CD4-positive, alpha-beta T cell treated with Interleukin-17A for 4 hours (primary cell): ENCODE results near the gene C3orf18.
A peak's percentile ranks its signal among the peaks of the same experiment; 100 is the strongest.

Source experiments
- DNase-seq: peaks from one replicate; pipeline ENCODE4 v3.0.0-alpha.2; 2020; ENCODE audit warnings: mixed read lengths

The C3orf18 gene

DNA sequence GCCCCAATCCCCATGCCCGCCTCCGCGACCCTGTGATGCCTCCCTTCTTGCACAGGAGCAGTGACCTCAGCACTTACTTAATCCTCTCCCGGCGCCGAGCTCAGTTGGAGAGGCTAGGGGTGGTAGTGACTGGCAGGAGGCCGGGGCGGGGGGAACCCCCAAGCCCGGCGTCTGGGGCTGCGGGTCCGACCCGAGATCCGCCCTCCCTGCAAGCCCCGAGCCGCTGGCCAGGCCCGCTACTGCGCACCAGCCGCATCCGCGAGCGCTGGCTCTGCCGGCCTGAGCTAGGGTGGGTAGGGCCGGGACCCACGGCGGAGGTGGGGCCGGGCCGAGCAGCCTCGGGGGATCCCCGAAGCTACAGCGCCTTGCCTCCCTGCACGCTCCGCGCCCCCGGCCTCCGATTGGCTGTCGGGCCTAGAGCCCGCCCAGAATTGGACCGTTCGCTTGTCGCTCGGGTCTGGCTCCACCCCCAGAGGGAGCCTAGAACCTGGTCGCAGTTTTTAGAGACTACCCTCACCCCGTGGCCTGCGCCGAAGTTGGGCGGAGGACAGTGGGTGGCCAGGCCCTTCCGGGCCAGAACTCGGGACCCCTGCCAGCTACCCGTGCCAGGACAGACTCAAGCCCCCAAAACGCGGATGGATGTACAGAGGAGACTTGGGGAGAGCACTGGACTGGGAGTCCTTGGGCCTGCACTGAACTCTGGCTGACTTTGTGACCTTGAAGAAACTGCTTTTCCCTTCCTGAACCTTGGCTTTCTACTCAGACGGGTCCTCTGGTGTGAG, at the start of gene C3orf18:
Gene C3orf18 (minus strand): TSS at position 362 of the 782 bp plus-strand sequence. CDS start 2,048 bp downstream, outside the sequence.
- peak; percentile 96 for DNase-seq

DNA sequence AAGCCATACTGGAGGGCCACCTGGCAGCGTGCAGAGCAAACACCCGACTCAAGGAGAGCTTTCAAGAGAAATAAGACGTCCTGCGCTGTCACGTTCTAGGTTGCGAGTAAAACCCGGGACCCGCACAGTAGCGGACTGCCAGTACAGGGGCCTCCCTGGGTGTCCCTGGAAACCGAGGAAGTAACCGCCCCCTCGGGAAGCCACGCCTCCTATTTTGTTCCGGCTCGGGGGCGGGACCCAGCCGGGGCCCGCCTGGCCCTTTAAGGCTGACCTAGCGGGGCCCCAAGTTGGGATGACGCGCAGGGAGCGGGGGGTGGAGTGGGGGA, 49.2 kb upstream of the C3orf18 start:
- peak; percentile 97 for DNase-seq

DNA sequence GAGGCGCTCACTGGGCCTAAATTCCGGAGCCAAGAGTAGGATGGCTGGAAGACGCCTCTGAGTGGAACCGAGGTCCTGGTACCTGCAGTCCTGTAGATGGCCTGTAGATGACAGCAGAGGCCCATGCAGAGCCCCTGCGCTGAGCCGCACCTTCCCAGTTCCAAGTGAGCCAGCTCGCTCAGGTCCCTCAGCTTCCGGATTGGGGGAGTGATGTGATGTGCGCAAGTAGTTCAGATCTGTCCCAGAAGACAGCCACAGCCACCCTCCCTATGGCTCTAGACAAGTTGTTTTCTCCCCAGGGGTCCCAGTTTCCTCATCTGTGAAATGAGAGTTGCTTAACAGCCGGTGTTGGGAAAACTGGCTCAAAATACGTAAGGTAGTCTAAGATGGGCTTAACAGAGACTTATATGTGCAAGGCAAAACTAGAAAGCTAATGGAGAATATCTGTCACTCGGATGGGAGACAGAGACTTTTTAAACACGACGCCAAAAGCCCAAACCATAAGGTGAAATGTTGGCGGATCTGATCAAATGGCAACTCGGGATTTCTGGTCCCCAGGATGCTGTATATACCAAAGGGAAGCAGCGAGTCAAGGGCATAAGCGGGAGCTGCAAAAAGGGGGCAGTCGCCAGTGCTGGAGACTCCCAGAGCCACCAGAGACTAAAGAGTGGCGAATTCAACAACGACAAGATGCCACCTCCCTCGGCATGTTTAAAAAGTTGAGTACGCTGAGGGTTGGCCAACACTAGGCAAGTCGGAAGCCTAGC, 48.6 kb upstream of the C3orf18 start:
- DNase-seq = peak; percentile 86

DNA sequence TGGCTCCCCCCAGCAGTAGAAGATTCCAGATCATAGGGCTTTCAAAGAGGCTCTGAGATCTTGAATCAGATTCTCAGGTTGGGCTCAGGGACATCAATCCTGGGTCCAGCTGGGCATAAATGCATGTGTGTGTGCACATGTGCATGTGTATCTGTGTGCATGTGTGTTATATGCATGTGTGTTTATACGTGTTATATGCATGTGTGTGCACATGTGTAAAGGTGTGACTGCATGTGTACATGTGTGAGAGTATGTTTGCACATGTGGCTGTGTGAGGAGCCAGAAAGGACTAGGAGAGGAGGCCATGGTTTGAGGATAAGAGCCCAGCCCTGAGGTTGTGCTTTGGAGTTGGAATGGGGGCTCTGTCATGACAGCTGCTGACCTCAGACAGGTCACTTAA, 47.6 kb upstream of the C3orf18 start:
- DNase-seq = no peak

- no peak for DNase-seq
Observed at GRCh38 chr3:50612970-50613846, 45.7 kb upstream of the C3orf18 start.

- no peak for DNase-seq
Observed at GRCh38 chr3:50612234-50612882, 44.8 kb upstream of the C3orf18 start.

GRCh38 chr3:50611464-50612233, 44.1 kb upstream of the C3orf18 start, which contains the start of gene CISH:
Gene CISH, minus strand, starts transcription at chr3:50611774. Its CDS starts 124 bp downstream, at chr3:50611650.
- peak; percentile 95 for DNase-seq

DNA sequence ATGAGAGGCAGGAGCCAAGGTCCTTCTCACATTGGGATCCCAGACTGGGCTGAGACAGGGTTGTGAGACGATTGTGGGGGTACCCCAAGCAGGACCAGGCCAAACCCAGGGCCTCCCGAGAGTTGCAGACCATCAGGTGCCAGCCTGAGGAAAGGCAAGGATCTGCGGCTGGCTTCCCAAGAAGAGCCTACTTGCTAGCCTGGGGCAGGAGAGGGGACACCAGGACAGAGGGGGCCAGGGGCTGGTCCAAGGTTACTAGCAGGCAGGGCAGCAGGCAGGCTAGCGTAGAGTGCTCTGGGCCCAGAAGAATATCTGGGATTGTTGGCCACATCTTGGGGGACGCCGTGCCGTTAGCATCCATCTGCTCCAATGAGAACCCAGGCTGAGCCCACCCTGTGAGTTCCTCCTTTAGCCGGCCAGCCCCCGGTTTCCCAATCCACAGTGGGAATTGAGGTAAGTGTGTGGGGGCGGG, 43.5 kb upstream of the C3orf18 start:
- DNase-seq = no peak

DNA sequence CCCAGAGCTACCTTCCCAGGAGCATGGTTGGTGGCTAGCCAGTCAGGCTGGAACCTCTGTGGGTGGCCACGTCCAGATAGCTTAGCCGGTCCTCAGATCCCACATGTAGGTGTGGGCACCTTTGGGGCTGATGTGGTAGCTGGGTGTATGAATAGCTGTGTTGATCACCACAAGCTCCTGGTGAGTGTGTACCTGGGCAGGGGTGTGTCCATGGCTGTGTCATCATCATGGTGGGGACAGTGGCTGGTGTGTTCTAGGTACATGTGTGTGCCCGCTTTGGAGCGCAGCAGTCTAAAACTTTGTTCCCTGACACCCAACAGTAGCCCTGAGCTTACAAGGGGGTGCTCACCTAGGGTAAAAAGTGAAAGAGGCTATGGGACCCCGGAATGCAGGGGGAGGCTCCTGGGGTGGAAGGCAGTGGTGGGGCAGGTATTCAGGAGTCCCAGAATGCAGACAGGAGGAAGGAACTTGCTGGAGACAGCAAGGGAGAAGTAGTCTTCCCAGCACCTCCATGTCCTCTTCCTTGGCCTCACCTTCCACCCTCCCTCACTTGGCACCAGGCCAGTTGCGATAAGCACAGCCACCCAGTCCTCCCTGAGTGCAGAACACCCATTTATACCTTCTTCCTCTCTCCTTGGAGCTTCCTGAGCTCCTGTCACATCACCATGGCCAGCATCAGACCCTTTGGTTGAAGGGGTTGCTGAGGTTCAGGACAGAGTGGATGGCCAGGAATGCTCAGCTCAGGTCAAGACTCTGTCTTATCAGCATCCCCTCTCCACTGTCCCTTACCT, 42.8 kb upstream of the C3orf18 start:
- peak; percentile 61 for DNase-seq

DNA sequence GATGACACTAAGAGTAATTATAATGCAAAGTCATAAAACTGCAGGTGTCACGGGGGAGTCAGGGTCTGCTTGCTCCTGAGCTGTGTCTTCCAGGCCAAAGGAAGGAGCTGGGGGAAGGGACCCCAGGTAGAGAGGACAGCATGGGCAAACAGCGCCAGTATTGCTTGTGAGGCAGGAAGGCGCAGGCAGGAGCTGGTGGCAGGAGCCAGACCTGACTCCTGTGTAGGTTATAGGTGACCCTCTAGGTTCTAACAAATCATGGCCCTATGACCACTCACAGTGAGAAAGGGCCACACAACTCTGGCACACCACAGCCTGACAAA, 42.2 kb upstream of the C3orf18 start:
- peak; percentile 44 for DNase-seq

DNA sequence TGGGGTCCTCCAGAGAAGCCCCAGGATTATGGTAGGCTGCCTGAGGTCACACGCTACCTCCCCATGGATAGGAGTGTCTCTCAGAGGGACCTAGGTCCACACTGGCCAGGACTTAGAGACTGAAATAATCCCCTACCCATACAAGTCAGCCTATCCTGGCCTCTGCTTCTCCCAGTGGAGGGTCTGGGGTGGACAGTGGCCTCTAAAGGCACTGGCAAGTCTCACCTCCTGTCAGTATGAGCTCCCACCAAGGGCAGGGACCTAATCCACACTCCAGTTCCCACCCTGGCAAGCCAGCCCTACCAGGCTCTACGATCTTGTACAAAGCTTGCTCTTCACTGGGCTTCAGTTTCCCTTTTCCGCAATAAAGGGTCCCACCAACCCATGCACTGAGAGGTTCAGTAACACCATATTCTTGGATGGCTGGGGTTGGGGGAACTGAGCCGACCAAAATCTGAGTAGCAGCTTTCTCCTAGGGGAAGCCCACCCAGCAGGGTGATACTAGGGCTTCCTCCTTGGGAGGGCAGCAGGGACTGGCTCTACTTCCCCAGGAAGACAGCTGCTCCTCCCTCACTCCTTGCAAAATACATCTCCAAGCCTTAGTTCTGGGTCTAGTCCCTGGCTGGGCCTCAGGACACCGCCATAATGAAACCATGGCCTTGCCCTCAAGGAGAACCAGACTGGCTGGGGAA, 41.7 kb upstream of the C3orf18 start:
- no peak for DNase-seq

DNA sequence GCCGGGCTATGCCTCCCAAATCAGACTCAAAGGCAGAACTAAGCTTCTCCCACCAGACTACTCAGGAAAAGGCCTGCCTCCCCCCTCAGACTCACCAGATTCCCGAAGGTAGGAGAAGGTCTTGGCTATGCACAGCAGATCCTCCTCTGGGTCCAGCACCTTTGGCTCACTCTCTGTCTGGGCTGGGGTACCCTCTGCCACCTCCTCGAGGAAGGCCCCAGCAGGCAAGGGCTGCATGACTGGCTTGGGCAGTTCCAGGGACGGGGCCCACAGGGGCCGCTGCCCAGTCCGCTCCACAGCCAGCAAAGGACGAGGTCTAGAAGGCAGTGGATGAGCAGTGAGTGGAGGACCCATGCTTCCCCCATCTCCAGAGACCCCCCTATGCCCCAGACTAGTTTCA, 40.7 kb upstream of the C3orf18 start:
- DNase-seq = no peak

DNA sequence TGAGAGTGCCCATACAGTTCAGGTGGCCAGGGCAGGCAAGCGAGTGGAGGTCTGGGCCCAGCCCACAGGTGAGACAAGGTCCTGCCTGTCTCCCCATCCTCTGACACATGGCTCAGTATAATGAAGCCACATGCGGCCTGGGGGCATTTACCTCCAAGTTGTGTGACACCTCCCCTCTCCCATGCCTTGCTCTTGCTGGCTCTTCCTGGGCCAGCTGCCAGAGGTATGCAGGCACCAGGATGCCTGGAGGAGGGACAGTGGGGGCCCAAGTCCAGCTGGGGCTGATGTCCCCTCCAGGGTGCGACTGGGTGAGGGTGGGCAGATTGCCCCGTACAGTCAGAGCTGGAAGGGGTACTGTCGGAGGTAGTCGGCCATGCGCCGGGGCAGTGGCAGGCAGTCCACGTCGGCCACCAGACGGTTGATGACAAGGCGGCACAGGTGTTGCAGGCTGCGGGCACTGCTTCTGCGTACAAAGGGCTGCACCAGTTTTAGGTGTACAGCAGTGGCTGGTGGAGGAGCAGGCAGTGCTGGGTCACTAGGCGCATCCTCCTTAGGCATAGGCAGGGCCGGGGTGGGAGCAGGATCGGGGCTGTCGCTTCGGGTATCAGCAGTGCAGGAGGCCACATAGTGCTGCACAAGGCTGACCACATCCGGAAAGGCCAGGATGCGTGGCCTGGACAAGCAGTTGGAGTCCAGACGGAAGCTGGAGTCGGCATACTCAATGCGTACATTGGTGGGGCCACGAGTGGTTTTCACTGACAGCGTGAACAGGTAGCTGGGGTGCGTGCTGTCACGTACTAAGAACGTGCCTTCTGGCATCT, 39.9 kb upstream of the C3orf18 start:
- no peak for DNase-seq

- peak; percentile 68 for DNase-seq
Observed at GRCh38 chr3:50606596-50606995, 39.0 kb upstream of the C3orf18 start.

- no peak for DNase-seq
Observed at GRCh38 chr3:50605901-50606326, 38.4 kb upstream of the C3orf18 start.

GRCh38 chr3:50604628-50605588, 37.4 kb upstream of the C3orf18 start:
- no peak for DNase-seq

DNA sequence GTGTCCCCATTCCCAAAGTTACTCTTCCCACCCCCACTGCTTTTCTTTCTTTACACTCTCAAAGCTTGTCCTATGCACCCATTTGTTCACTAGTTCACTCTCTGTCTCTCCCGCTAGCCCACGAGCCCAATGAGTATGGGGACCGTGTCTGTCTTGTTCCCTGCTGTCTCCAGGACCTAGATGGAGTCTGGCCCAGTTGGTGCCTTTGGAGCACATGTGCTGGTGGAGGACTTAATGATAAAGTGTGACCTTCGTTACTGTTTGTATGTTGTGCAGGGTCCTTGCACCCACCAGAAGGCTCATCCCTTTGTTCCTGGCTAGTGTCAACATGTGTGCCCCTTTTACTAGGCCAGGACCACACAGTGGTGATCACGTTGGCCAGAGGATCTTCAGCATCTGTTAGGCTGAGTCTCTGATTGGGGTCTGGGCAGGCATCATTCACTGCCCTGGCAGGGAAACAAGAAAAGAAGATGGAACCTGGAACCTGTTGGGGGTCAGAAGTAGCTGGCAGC, 36.6 kb upstream of the C3orf18 start:
- no peak for DNase-seq
